ENCODE measurements around the gene ATP6AP2.
"Not testable (repeated sequence)": the region's sequence is repeated elsewhere in the genome, so short reads cannot be mapped to it uniquely, and the experiment has no call there.

The ATP6AP2 gene

DNA sequence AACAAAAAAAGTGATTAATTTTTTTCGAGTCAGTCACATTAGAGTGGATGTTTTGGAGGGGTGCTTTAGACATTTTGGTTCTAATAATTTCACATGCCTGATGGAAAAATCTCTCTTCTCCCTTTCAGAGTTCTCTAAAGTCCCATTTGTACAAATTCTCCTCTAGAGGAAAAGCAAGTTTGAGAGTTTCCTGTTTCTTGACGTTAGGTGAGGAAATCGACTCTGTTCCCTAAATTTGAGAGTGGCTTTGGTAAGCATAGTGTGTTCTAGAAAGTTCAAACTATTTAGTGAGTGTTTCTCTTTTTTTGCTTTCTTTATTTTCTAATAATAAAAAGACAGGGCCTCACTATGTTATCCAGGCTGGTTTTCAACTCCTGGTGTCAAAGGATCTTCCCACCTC lies 1.6 kb upstream of the ATP6AP2 start:
- no peaks in the 10 kb centered on the region for H3F3A ChIP-seq (ENCODE audit: control insufficient read depth, insufficient read depth)
- no peaks in the 10 kb centered on the region for H3K9me3 ChIP-seq (ENCODE audit: control insufficient read depth, insufficient read depth, low read length)
- H3K36me3 ChIP-seq (ENCODE audit: control insufficient read depth, low read length): no peaks in the 10 kb centered on the region
- no peak overlapping the region for H3K27ac ChIP-seq (ENCODE audit: low read depth, low read length)
- TF ChIP-seq EZH2phosphoT487 (IDR thresholded peaks at IDR 0.05; ENCODE audit: borderline replicate concordance, low read length) (no peak), CTCF (IDR thresholded peaks at IDR 0.05; ENCODE audit: low read depth, low read length, poor library complexity, severe bottlenecking) (no peak)
- H3K79me2 ChIP-seq (ENCODE audit: control insufficient read depth, low read length): peaks cover 28% of the 10 kb centered on the region
- no peaks in the 10 kb centered on the region for H3K27me3 ChIP-seq (ENCODE audit: control insufficient read depth, low read length)
- no peak overlapping the region for H3K4me2 ChIP-seq (ENCODE audit: low read length)
- H3K4me3 ChIP-seq (ENCODE audit: low read length): no peak overlapping the region
- H3K4me1 ChIP-seq (ENCODE audit: control insufficient read depth, low read length): peaks cover 12% of the 10 kb centered on the region
- no peaks in the 10 kb centered on the region for H3K9me2 ChIP-seq (replicated peaks; ENCODE audit: control insufficient read depth, low read length)
- no peaks in the 10 kb centered on the region for H4K20me1 ChIP-seq (ENCODE audit: control insufficient read depth, insufficient read depth, low read depth, low read length)

- H3K4me3 ChIP-seq (ENCODE audit: low read length): peak overlapping the region; percentile 86
- H3K27me3 ChIP-seq (ENCODE audit: control insufficient read depth, low read length): no peaks in the 10 kb centered on the region
- H3K79me2 ChIP-seq (ENCODE audit: control insufficient read depth, low read length): peaks cover 28% of the 10 kb centered on the region
- no peaks in the 10 kb centered on the region for H4K20me1 ChIP-seq (ENCODE audit: control insufficient read depth, insufficient read depth, low read depth, low read length)
- no peaks in the 10 kb centered on the region for H3K9me3 ChIP-seq (ENCODE audit: control insufficient read depth, insufficient read depth, low read length)
- no peak overlapping the region for H3K27ac ChIP-seq (ENCODE audit: low read depth, low read length)
- H3K4me2 ChIP-seq (ENCODE audit: low read length): peak overlapping the region; percentile 71
- H3K4me1 ChIP-seq (ENCODE audit: control insufficient read depth, low read length): peaks cover 12% of the 10 kb centered on the region
- TF ChIP-seq CTCF (IDR thresholded peaks at IDR 0.05; ENCODE audit: low read depth, low read length, poor library complexity, severe bottlenecking) (no peak), EZH2phosphoT487 (IDR thresholded peaks at IDR 0.05; ENCODE audit: borderline replicate concordance, low read length) (no peak)
- no peaks in the 10 kb centered on the region for H3F3A ChIP-seq (ENCODE audit: control insufficient read depth, insufficient read depth)
- no peaks in the 10 kb centered on the region for H3K36me3 ChIP-seq (ENCODE audit: control insufficient read depth, low read length)
- no peaks in the 10 kb centered on the region for H3K9me2 ChIP-seq (replicated peaks; ENCODE audit: control insufficient read depth, low read length)
Observed at GRCh38 chrX:40579900-40580536, 752 bp upstream of the ATP6AP2 start.

- Histone ChIP-seq H3K27ac (ENCODE audit: low read depth, low read length) (peak overlapping the region; percentile 12; the same call in 1 of the 2 replicates), H4K20me1 (ENCODE audit: control insufficient read depth, insufficient read depth, low read depth, low read length) (no peaks in the 10 kb centered on the region), H3K4me2 (ENCODE audit: low read length) (peak overlapping the region; percentile 72), H3K27me3 (ENCODE audit: control insufficient read depth, low read length) (no peaks in the 10 kb centered on the region), H3K36me3 (ENCODE audit: control insufficient read depth, low read length) (no peaks in the 10 kb centered on the region), H3K4me1 (ENCODE audit: control insufficient read depth, low read length) (peaks cover 12% of the 10 kb centered on the region), H3K9me3 (ENCODE audit: control insufficient read depth, insufficient read depth, low read length) (no peaks in the 10 kb centered on the region), H3K4me3 (ENCODE audit: low read length) (peak overlapping the region; percentile 86), H3F3A (ENCODE audit: control insufficient read depth, insufficient read depth) (no peaks in the 10 kb centered on the region), H3K9me2 (replicated peaks; ENCODE audit: control insufficient read depth, low read length) (no peaks in the 10 kb centered on the region), H3K79me2 (ENCODE audit: control insufficient read depth, low read length) (peaks cover 31% of the 10 kb centered on the region)
- TF ChIP-seq CTCF (IDR thresholded peaks at IDR 0.05; ENCODE audit: low read depth, low read length, poor library complexity, severe bottlenecking) (no peak), EZH2phosphoT487 (IDR thresholded peaks at IDR 0.05; ENCODE audit: borderline replicate concordance, low read length) (no peak)
Observed at GRCh38 chrX:40581336-40581920, 658 bp downstream of the ATP6AP2 start.

GRCh38 chrX:40582178-40582577 lies 1.4 kb downstream of the ATP6AP2 start:
- peak overlapping the region; percentile 86; the same call in 1 of the 2 replicates for H3K4me3 ChIP-seq (ENCODE audit: low read length)
- peaks cover 12% of the 10 kb centered on the region for H3K4me1 ChIP-seq (ENCODE audit: control insufficient read depth, low read length)
- H3K9me3 ChIP-seq (ENCODE audit: control insufficient read depth, insufficient read depth, low read length): not testable (repeated sequence)

More at GRCh38 chrX:40582178-40582577, 1.4 kb downstream of the ATP6AP2 start:
- not testable (repeated sequence) for H3K9me2 ChIP-seq (replicated peaks; ENCODE audit: control insufficient read depth, low read length); H3K27ac ChIP-seq (ENCODE audit: low read depth, low read length); H3K4me2 ChIP-seq (ENCODE audit: low read length); H3K27me3 ChIP-seq (ENCODE audit: control insufficient read depth, low read length); H3K36me3 ChIP-seq (ENCODE audit: control insufficient read depth, low read length); H4K20me1 ChIP-seq (ENCODE audit: control insufficient read depth, insufficient read depth, low read depth, low read length); H3F3A ChIP-seq (ENCODE audit: control insufficient read depth, insufficient read depth)
- peaks cover 34% of the 10 kb centered on the region for H3K79me2 ChIP-seq (ENCODE audit: control insufficient read depth, low read length)
